Measurements from ENCODE around the gene DPF1.

Gene DPF1

GRCh38 chr19:38221421-38221820 lies 2.6 kb downstream of the DPF1 start:
- no peak for DNase-seq (ENCODE audit: low read depth, low spot score)

- DNase-seq (ENCODE audit: low read depth, low spot score) = no peak
These were observed 4.8 kb downstream of the DPF1 start for GRCh38 chr19:38219221-38219620.

GRCh38 chr19:38218204-38218603 lies 5.8 kb downstream of the DPF1 start:
- no peak for DNase-seq (ENCODE audit: low read depth, low spot score)

- no peak for DNase-seq (ENCODE audit: low read depth, low spot score)
These were observed 7.0 kb downstream of the DPF1 start for GRCh38 chr19:38216785-38217641.

- no peak for DNase-seq (ENCODE audit: low read depth, low spot score)
These were observed 10.0 kb downstream of the DPF1 start for GRCh38 chr19:38213911-38214625.

- no peak for DNase-seq (ENCODE audit: low read depth, low spot score)
These were observed 10.6 kb downstream of the DPF1 start for GRCh38 chr19:38213469-38213868.

- DNase-seq (ENCODE audit: low read depth, low spot score) = no peak
These were observed 12.3 kb downstream of the DPF1 start for GRCh38 chr19:38211766-38212165.

GRCh38 chr19:38211151-38211591 lies 12.9 kb downstream of the DPF1 start:
- no peak for DNase-seq (ENCODE audit: low read depth, low spot score)

- DNase-seq (ENCODE audit: low read depth, low spot score) = no peak
These were observed 13.5 kb downstream of the DPF1 start for GRCh38 chr19:38210458-38210987.

GRCh38 chr19:38209671-38210457 lies 14.2 kb downstream of the DPF1 start:
- DNase-seq (ENCODE audit: low read depth, low spot score) = no peak

GRCh38 chr19:38209152-38209551 lies 14.9 kb downstream of the DPF1 start:
- no peak for DNase-seq (ENCODE audit: low read depth, low spot score)

GRCh38 chr19:38208571-38208970 lies 15.5 kb downstream of the DPF1 start:
- no peak for DNase-seq (ENCODE audit: low read depth, low spot score)

- DNase-seq (ENCODE audit: low read depth, low spot score) = no peak
These were observed 16.5 kb downstream of the DPF1 start for GRCh38 chr19:38207543-38207942.

GRCh38 chr19:38206928-38207327 lies 17.1 kb downstream of the DPF1 start:
- DNase-seq (ENCODE audit: low read depth, low spot score) = no peak

GRCh38 chr19:38206006-38206745 lies 17.8 kb downstream of the DPF1 start:
- DNase-seq (ENCODE audit: low read depth, low spot score) = no peak

GRCh38 chr19:38204728-38205127 lies 19.3 kb downstream of the DPF1 start:
- DNase-seq (ENCODE audit: low read depth, low spot score) = no peak

GRCh38 chr19:38204096-38204495 lies 19.9 kb downstream of the DPF1 start:
- DNase-seq (ENCODE audit: low read depth, low spot score) = no peak

- no peak for DNase-seq (ENCODE audit: low read depth, low spot score)
These were observed 20.8 kb downstream of the DPF1 start for GRCh38 chr19:38203197-38203596.

- DNase-seq (ENCODE audit: low read depth, low spot score) = no peak
These were observed 21.5 kb downstream of the DPF1 start for GRCh38 chr19:38202504-38202903.

GRCh38 chr19:38201731-38202130 lies 22.3 kb downstream of the DPF1 start:
- DNase-seq (ENCODE audit: low read depth, low spot score) = no peak

GRCh38 chr19:38199340-38199739 lies 24.7 kb downstream of the DPF1 start:
- no peak for DNase-seq (ENCODE audit: low read depth, low spot score)

Data from smooth muscle cell of the brain vasculature (primary cell).